Large intestine (tissue), 3 donors: ENCODE data around the gene MRPS2. TPM values are rescaled to one million over a fixed set of nuclear protein-coding genes. Genes with fewer than 3 reads are reported as not detected.

Experiments
- DNase-seq, 2 donors: peaks; one replicate each; pipeline versions ENCODE4 v3.0.0 to v3.0.0-alpha.2; 2013
- H3K27ac ChIP-seq: one replicate; pipeline ENCODE4 v1.5.1; 2013; ENCODE audit warnings: low read length
- H3K27me3 ChIP-seq: 2 replicates; pipeline ENCODE4 v1.6.1; 2013; ENCODE audit warnings: low read length; ENCODE audit not compliant: control insufficient read depth, insufficient read depth
- H3K36me3 ChIP-seq: 2 replicates; pipeline ENCODE4 v1.6.1; 2013; ENCODE audit warnings: low read length; ENCODE audit not compliant: control insufficient read depth, insufficient read depth
- H3K4me1 ChIP-seq: one replicate; pipeline ENCODE4 v1.6.1; 2013; ENCODE audit warnings: low read length; ENCODE audit not compliant: control insufficient read depth, insufficient read depth
- H3K4me3 ChIP-seq: one replicate; pipeline ENCODE4 v1.5.1; 2013; ENCODE audit warnings: low read length
- H3K9me3 ChIP-seq: one replicate; pipeline ENCODE4 v1.6.1; 2013; ENCODE audit warnings: mild to moderate bottlenecking, low read depth, low read length, moderate library complexity; ENCODE audit not compliant: control insufficient read depth
- WGBS: methylation state at CpG from one replicate; pipeline ENCODE4 v1.1.5; 2013; ENCODE audit warnings: low lambda C conversion rate; ENCODE audit not compliant: insufficient coverage; 5-methylcytosine and 5-hydroxymethylcytosine counted together
- polyA plus RNA-seq: library from polyadenylated mRNA; unstranded; fragments of 120-200 nt; gene quantifications from one replicate; pipeline ENCODE4 v1.2.1, GENCODE V29; 2013

The MRPS2 gene
- polyA plus RNA-seq, 1 donor = 46.9 TPM

DNA sequence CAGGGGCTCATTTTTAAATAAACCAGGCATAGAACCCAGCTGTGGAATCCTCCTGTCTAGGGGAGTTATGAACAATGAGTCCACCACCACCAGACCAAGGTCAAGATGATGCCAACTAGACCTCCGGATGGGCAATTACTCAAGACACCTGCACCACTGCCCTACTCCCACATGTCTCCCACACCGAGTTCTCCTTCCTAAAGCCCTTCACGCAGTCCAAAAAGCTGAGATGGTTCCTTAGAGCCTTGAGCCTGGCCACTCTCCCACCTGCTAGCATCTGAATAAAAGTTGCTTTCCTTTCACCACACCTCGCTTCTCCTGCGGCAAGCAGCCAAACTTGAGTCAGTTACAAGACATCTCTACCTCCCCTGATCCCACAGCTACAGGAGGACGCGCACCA lies 36.3 kb upstream of the MRPS2 start:
- Histone ChIP-seq H3K4me3 (no peak overlapping the region), H3K9me3 (no peaks in the 10 kb centered on the region), H3K36me3 (no peaks in the 10 kb centered on the region), H3K4me1 (peaks cover 11% of the 10 kb centered on the region), H3K27me3 (no peaks in the 10 kb centered on the region), H3K27ac (no peak overlapping the region)
- 100% methylated on average over 2 of the region's 7 CpGs for WGBS
- no peak for DNase-seq

DNA sequence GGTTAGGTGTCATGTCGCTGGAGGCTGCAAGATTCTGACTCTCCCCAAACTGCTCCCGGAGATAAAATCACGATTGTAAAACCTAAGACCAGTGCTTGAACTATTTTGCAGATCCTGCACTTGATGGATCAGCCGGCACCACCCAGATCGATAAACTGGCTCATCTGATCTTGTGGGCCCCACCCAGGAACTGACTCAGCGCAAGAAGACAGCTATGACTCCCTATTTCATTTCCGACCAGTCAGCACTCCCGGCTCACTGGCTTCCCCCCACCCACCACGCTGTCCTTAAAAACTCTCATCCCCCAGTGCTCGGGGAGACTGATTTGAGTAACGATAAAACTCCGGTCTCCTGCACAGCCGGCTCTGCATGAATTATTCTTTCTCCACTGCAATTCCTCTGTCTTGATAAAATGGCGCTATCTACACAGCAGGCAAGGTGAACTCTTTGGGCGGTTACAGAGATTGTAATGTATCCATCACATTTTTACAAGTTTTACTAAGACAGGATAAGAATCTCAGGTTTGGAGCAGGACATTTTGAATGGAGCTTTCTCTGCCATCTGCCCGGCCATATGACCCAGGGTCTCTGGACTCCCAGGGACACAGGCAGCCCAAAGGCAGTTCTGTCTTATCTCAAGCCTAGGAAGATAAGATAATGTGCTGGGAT lies 31.5 kb upstream of the MRPS2 start:
- DNase-seq = peak in 1 of 2 donors; percentile 56
- H3K27ac ChIP-seq = peak overlapping the region; percentile 76
- no peaks in the 10 kb centered on the region for H3K27me3 ChIP-seq

DNA sequence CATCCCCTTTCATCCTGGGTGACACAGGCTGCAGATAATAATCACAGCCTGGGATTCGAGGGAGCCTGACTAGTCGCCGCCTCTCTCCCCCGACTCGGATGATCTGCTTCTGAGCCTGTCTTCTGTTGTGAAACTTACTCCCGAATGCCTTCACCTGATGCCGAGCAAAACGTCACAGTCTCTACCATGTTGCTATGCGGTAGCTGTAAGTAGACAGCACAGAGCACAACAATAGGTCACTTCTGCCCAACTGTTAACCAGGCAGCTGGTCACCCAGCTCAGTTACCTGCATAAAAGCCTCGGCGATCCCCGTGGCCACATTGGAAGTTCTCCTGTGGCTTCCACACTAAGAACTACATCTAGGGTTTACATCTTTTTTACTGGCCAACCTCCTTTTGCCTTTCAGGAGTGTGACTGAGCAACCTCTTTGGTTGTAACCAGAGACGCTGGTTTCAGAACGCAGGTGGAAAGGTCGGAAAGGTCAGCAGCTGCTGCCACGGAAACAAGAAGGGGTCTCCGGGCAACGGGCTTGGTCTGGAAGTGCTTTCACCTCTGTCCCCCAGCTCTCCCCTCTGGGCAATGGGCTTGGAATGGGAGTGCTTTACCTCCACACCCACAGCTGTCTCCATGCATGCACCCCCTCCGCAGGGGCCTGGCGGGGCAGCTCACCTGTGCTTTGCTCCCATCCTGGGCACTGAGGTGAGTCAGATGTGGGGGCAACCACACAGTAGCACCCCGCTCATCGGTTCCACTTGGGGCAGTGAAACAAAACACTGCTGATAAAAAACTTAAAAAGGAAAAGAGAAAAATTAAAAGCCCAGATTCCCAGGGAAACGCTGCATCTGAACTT lies 28.5 kb upstream of the MRPS2 start:
- Histone ChIP-seq H3K9me3 (no peaks in the 10 kb centered on the region), H3K27me3 (no peaks in the 10 kb centered on the region), H3K27ac (no peak overlapping the region), H3K4me3 (no peak overlapping the region), H3K36me3 (peaks cover 2% of the 10 kb centered on the region), H3K4me1 (peaks cover 28% of the 10 kb centered on the region)
- WGBS = no CpG with 5 or more reads among the region's 23 CpGs
- no peak for DNase-seq

More for the DNA sequence above, 31.5 kb upstream of the MRPS2 start:
- no CpG with 5 or more reads among the region's 16 CpGs for WGBS
- no peaks in the 10 kb centered on the region for H3K9me3 ChIP-seq
- H3K4me1 ChIP-seq = peaks cover 14% of the 10 kb centered on the region
- no peak overlapping the region for H3K4me3 ChIP-seq
- peaks cover 2% of the 10 kb centered on the region for H3K36me3 ChIP-seq

DNA sequence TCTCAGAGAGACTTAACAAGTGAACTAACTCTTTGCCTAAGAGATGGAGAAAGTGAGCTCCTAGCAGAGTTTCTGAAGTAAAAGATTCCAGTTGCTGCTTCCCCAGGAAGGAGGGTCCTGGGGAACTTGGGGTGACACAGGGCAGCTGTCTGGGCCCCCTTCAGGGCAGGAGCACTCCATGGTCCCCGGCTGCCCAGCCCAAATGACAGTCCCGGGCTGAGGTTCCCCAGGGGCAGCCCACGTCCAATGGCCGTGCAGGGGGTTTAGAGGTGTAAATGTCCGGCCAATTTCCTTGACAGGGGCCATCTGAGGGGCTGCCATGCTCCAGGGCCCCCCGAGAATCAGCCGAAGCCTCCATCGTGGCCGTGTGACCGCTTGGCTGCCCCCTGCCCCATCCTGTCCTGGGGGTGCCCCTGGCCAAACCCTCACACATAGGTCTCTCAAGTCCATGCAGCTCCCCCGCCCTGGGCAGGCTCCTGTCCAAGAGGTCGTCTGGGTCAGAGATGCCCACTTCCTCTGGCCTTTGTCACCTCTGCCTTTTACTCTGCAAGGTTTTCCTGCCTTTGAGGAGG lies 26.4 kb upstream of the MRPS2 start:
- no peak overlapping the region for H3K4me3 ChIP-seq
- WGBS = no CpG with 5 or more reads among the region's 12 CpGs
- peaks cover 23% of the 10 kb centered on the region for H3K4me1 ChIP-seq
- DNase-seq = no peak
- no peak overlapping the region for H3K27ac ChIP-seq
- H3K36me3 ChIP-seq = peaks cover 2% of the 10 kb centered on the region
- no peaks in the 10 kb centered on the region for H3K27me3 ChIP-seq
- no peaks in the 10 kb centered on the region for H3K9me3 ChIP-seq

DNA sequence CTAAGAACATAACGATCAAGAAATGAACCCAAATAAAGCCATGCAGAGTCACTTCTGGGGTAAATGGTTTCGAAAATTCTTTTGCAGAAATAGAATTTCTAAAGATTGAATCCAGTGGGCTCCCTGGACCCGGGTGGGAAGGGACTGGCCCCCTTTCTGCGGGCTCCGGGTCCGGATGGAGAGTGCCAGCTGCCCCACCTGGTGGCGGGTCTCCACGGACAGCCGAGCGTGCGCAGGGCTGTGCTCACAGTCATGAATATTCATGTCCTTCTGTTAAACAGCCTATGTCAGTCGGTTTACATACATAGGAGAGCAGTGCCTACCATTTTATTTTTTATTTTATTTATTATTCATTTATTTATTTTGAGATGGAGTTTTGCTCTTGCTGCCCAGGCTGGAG lies 25.6 kb upstream of the MRPS2 start:
- no peak for DNase-seq
- H3K4me3 ChIP-seq = no peak overlapping the region
- H3K27me3 ChIP-seq = no peaks in the 10 kb centered on the region
- peaks cover 2% of the 10 kb centered on the region for H3K36me3 ChIP-seq
- no CpG with 5 or more reads among the region's 12 CpGs for WGBS
- H3K9me3 ChIP-seq = no peaks in the 10 kb centered on the region
- peaks cover 20% of the 10 kb centered on the region for H3K4me1 ChIP-seq
- no peak overlapping the region for H3K27ac ChIP-seq

DNA sequence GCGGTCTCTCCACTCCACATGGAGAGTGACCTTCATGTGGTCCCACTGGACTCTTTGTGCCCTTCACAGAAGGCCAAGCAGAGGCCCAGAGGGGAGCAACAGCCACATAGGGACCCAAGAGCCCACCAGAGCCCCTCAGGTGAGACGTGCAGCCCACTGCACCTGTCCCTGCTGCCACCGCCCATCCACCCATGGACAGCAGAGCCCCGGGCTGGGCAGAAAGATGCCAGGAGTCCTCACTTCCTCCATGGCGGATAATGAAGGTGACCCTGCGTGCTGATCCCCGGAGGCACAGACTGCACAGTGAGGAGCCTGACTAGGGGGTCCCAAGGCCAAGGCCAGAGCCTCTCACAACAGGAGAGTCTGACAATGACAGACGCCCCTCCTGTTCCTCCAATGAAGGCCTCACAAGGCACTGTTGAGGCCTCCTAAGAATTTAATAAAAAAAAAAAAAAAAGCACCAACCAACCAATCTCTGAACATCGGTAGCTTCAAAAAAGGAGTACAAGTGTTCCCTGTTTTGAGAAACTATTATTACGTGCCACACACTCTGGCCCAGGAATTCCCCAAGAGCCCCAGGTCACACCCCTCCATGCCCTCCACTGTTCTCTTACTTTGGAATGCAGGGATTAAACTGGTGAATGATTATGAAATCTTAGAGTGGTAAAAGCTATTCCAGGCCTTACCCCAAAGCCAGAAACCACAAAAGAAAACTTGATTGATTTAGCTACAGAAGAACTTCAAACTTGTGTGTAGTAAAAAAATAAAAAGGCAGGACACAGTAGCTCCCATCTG lies 23.7 kb upstream of the MRPS2 start:
- Histone ChIP-seq H3K27ac (peak overlapping the region; percentile 51), H3K36me3 (no peaks in the 10 kb centered on the region), H3K4me1 (peaks cover 20% of the 10 kb centered on the region), H3K9me3 (no peaks in the 10 kb centered on the region), H3K4me3 (no peak overlapping the region), H3K27me3 (no peaks in the 10 kb centered on the region)
- DNase-seq = peak in 1 of 2 donors; percentile 45
- no CpG with 5 or more reads among the region's 10 CpGs for WGBS

DNA sequence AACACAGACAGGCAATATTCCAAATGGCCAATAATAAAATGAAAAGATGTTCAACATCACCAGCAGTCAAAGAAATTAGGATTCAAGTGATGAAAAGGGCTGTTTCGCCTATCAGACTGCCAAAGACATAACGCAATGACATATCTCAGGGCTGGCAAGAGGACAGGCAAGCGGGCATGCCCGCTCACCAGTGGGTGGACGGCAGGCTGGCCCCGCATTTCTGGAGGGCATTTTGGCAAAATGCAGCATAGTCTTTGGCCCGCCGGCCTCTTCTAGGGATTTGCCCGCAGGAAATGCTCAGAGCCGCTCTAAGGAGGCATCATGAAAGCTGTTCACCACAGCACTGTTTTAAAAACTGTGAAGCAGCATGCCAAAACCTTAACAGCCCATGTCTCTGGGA lies 22.3 kb upstream of the MRPS2 start:
- no peaks in the 10 kb centered on the region for H3K9me3 ChIP-seq
- H3K27me3 ChIP-seq = no peaks in the 10 kb centered on the region
- WGBS = no CpG with 5 or more reads among the region's 10 CpGs
- H3K4me3 ChIP-seq = no peak overlapping the region
- DNase-seq = no peak
- H3K4me1 ChIP-seq = peaks cover 20% of the 10 kb centered on the region
- H3K36me3 ChIP-seq = peaks cover 2% of the 10 kb centered on the region
- H3K27ac ChIP-seq = no peak overlapping the region

DNA sequence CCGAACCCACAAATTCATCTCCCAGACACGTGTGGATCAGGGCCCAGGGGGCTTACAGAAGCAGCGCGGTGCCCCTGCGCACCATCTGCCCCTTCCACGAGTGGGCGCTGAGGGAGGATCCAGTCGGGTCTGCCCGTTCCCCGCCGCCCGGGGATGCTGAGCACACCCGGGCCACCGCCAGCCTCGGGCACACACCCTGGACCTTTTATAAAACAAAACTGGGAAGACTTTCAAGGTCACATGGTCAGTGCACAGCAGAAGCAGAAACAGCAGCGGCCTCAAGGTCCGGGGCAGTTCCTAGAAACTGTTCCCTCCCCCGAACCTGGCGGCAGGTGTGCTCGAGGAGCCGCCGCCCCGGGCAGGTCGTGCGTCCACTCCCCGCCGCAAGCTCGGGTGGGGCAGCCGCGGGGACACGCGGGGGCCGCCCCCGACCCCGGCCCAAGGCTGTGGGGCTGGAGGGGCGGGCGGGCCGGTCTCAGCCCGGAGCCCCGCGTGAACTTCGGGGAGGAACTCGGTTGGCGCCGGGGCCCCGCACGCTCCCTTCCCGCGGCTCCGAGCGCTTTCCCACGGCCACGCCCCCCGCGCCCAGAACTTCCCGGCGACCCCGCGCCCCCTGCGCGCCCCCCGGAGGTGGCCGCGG lies 21.5 kb upstream of the MRPS2 start:
- H3K4me1 ChIP-seq = peaks cover 19% of the 10 kb centered on the region
- WGBS = no CpG with 5 or more reads among the region's 64 CpGs
- peak; percentile 62 to 85 for DNase-seq

DNA sequence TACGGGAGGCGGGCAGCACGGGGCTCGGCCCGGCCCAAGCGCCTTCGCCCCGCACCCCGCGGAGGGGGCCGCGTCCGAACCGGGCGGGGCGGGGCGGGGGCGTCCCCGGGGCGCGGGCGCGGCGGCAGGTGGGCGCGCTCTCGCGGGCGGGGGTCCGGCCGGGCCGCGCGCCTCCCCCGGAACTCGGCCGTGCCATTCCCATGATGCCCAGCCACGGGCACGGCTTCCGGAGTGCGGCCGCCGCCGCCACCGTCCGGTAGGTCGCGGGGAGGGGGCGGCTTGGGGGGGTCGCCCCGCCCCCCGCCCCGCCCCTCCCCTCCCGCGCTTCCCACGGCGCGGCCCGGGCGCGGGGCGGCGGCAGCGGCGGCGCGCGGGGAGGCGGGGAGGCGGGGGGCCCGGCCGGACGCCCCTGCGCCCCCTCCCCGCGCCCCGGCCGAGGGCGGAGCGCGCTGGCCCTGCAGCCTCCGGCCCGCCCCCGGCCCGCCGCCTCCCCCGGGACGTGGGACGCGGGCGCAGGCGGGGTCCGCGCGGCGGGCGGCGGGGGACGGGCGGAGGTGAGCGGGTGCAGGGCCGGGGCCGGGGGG lies 20.9 kb upstream of the MRPS2 start, which contains the start of gene PPP1R26:
TSS of gene PPP1R26 (plus strand) at position 314 of the 584 bp plus-strand sequence. CDS start 4,729 bp downstream, outside the sequence.
- WGBS = no CpG with 5 or more reads among the region's 103 CpGs
- Histone ChIP-seq H3K9me3 (no peaks in the 10 kb centered on the region), H3K4me1 (peaks cover 16% of the 10 kb centered on the region), H3K27me3 (no peaks in the 10 kb centered on the region), H3K36me3 (peaks cover 13% of the 10 kb centered on the region), H3K4me3 (peak within 1 kb of the TSS; percentile 85), H3K27ac (peak within 1 kb of the TSS; percentile 75)
- DNase-seq = peak in 1 of 2 donors; percentile 34

More for the DNA sequence above, 21.5 kb upstream of the MRPS2 start:
- Histone ChIP-seq H3K27me3 (no peaks in the 10 kb centered on the region), H3K4me3 (peak overlapping the region; percentile 30), H3K36me3 (peaks cover 7% of the 10 kb centered on the region), H3K27ac (peak overlapping the region; percentile 75), H3K9me3 (no peaks in the 10 kb centered on the region)
